AG08396 (cell line): ENCODE measurements around the gene TECTB.

Experiments
- DNase-seq: peaks from one replicate; pipeline ENCODE4 v3.0.0; 2012; ENCODE audit warnings: low spot score, mixed read lengths

TECTB gene

DNA sequence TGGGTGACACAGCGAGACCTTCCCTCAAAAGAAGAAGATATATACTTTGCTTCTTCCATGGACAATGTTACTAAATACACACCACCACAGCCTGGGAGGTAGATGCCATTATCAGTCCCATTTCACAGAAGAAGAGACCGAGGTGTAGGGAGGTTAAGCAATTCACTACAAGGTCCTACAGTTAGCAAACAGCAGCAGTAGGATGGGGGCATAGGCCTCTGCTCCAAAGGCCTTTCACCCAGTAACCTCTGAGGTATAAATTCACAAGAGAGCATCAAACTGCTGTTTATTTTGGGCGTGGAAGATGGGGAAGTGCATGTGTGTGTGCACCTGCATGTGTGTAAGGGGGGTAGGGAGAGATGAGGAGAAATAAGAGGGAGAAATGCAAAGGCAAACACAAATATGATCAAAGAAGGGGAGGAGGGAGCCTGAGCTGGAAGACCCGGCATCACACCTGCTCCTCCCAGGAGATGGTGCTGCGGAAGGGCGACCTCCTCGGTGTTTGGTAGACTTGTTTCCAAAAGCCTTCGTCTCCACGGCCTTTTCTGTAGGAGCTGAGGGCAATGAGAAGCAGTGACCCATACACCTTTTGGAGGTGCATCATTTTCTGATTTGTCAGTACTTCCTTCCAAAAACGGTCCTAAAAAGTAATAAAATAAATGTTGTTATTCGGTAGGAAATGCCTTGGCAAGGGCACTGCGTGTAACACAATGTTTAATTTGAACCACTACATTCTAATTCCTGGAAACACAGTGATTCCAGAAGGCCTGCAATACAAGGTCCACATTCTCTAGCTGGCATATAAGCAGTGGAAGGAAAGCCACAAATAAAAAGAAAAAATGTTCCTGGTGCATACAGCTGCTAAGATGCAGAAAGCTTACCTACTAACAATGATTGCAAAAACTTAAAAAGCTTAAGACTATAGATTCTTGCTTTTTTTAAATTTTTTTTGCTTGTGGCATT is 64.8 kb downstream of the TECTB start:
- no peak for DNase-seq

- DNase-seq = no peak
Observed at GRCh38 chr10:112348759-112349158, 65.6 kb downstream of the TECTB start.

DNA sequence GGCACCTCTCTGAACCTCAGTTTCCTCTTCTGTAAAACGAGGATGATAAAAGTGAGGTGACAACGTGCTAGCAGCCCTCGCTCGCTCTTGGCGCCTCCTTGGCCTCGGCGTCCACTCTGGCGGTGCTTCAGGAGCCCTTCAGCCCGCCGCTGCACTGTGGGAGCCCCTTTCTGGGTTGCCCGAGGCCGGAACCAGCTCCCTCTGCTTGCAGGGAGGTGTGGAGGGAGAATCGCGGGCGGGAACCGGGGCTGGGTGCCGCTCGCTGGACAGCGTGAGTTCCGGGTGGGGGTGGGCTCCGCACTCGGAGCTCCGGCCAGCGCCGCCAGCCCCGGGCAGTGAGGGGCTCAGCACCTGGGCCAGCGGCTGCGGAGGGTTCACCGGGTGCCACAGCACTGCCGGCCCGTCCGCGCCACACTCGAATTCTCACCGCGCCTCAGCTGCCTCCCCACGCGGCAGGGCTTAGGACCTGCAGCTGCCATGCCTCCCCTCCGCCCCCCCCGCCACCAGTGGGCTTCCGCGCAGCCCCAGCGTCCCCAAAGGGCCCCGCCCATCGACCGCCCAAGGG is 66.4 kb downstream of the TECTB start:
- no peak for DNase-seq

DNA sequence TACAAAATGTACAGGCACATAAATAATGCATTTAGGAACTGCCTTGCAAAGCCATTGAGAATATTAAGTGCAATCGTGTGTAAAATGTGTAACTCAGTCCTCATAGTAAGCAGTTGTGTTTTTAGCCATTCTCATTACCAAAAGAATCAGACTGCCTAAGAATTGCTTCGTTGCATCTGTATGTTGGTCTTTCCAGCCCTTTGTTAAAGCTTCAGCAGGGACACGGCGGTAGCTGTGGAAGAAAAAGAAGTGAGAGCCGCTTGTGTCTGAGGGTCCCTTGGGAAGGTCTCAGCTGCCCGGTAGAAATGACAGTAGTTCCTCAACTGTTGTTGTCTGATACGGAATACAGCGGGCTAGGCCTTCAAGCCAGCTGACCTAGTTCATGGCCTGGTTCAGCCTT is 67.9 kb downstream of the TECTB start:
- DNase-seq = no peak

- DNase-seq = no peak
Observed at GRCh38 chr10:112352044-112352443, 68.8 kb downstream of the TECTB start.

- DNase-seq = no peak
Observed at GRCh38 chr10:112353046-112353445, 69.8 kb downstream of the TECTB start.
